ENCODE data around the gene GALNT10. TPM values are rescaled to one million over a fixed set of nuclear protein-coding genes. Genes with fewer than 3 reads are reported as not detected.
A peak's percentile ranks its signal among the peaks of the same experiment; 100 is the strongest.

Gene GALNT10
- total RNA-seq, 4 donors from 2014 or later, result 11.6 to 16.3 (median 14.8) TPM

- Histone ChIP-seq H3K4me3 (no peak overlapping the region), H3K4me1 (peaks cover 43% of the 10 kb centered on the region), H3K27me3 (no peaks in the 10 kb centered on the region), H3K9me3 (no peaks in the 10 kb centered on the region), H3K36me3 (no peaks in the 10 kb centered on the region), H3K27ac (peak overlapping the region; percentile 47)
- TF ChIP-seq EP300 (IDR thresholded peaks at IDR 0.05) (no peak), CTCF (IDR thresholded peaks at IDR 0.05) (no peak), POLR2AphosphoS5 (IDR thresholded peaks at IDR 0.05) (no peak), POLR2A (IDR thresholded peaks at IDR 0.05) (no peak)
- 54% methylated on average over 3 of the region's 3 CpGs for WGBS
- no peak for DNase-seq (ENCODE audit: low spot score in 2 of 2)
Measured at GRCh38 chr5:154370813-154371212, 180.3 kb downstream of the GALNT10 start.

GRCh38 chr5:154371687-154372086 is 181.2 kb downstream of the GALNT10 start:
- no peak for DNase-seq (ENCODE audit: low spot score in 2 of 2)
- TF ChIP-seq POLR2A (IDR thresholded peaks at IDR 0.05) (no peak), EP300 (IDR thresholded peaks at IDR 0.05) (no peak), POLR2AphosphoS5 (IDR thresholded peaks at IDR 0.05) (no peak), CTCF (IDR thresholded peaks at IDR 0.05) (no peak)
- Histone ChIP-seq H3K9me3 (no peaks in the 10 kb centered on the region), H3K4me3 (no peak overlapping the region), H3K4me1 (peaks cover 43% of the 10 kb centered on the region), H3K27me3 (no peaks in the 10 kb centered on the region), H3K36me3 (peaks cover 4% of the 10 kb centered on the region), H3K27ac (peak overlapping the region; percentile 47)
- WGBS, result 10% methylated on average over 3 of the region's 3 CpGs

- H3K4me1 ChIP-seq, result peaks cover 38% of the 10 kb centered on the region
- H3K27ac ChIP-seq, result no peak overlapping the region
- TF ChIP-seq POLR2A (IDR thresholded peaks at IDR 0.05) (no peak), POLR2AphosphoS5 (IDR thresholded peaks at IDR 0.05) (no peak), CTCF (IDR thresholded peaks at IDR 0.05) (no peak), EP300 (IDR thresholded peaks at IDR 0.05) (no peak)
- peaks cover 9% of the 10 kb centered on the region for H3K36me3 ChIP-seq
- H3K27me3 ChIP-seq, result no peaks in the 10 kb centered on the region
- no peaks in the 10 kb centered on the region for H3K9me3 ChIP-seq
- no peak for DNase-seq (ENCODE audit: low spot score in 2 of 2)
- no peak overlapping the region for H3K4me3 ChIP-seq
- WGBS, result 64% methylated on average over 5 of the region's 5 CpGs
Measured at GRCh38 chr5:154372661-154373060, 182.1 kb downstream of the GALNT10 start.

GRCh38 chr5:154373326-154373725 is 182.8 kb downstream of the GALNT10 start:
- peaks cover 9% of the 10 kb centered on the region for H3K36me3 ChIP-seq
- DNase-seq (ENCODE audit: low spot score in 2 of 2), result no peak
- TF ChIP-seq POLR2AphosphoS5 (IDR thresholded peaks at IDR 0.05) (no peak), CTCF (IDR thresholded peaks at IDR 0.05) (no peak), EP300 (IDR thresholded peaks at IDR 0.05) (no peak), POLR2A (IDR thresholded peaks at IDR 0.05) (no peak)
- no peaks in the 10 kb centered on the region for H3K9me3 ChIP-seq
- no peak overlapping the region for H3K4me3 ChIP-seq
- no peaks in the 10 kb centered on the region for H3K27me3 ChIP-seq
- 98% methylated on average over 4 of the region's 4 CpGs for WGBS
- peaks cover 31% of the 10 kb centered on the region for H3K4me1 ChIP-seq
- H3K27ac ChIP-seq, result peak overlapping the region; percentile 58

- no peaks in the 10 kb centered on the region for H3K9me3 ChIP-seq
- TF ChIP-seq POLR2AphosphoS5 (IDR thresholded peaks at IDR 0.05), result no peak
- TF ChIP-seq EP300 (IDR thresholded peaks at IDR 0.05), result no peak
- TF ChIP-seq POLR2A (IDR thresholded peaks at IDR 0.05), result no peak
- no peak for TF ChIP-seq CTCF (IDR thresholded peaks at IDR 0.05)
- H3K4me3 ChIP-seq, result no peak overlapping the region
- H3K27me3 ChIP-seq, result no peaks in the 10 kb centered on the region
- H3K36me3 ChIP-seq, result peaks cover 9% of the 10 kb centered on the region
- no peak for DNase-seq (ENCODE audit: low spot score in 2 of 2)
- 88% methylated on average over 8 of the region's 8 CpGs for WGBS
- H3K27ac ChIP-seq, result peak overlapping the region; percentile 58
- H3K4me1 ChIP-seq, result peaks cover 30% of the 10 kb centered on the region
Measured at GRCh38 chr5:154373729-154374179, 183.2 kb downstream of the GALNT10 start.

Measured in suprapubic skin (tissue), 4 donors.